Ectodermal cell (in vitro differentiated cells): ENCODE measurements around the gene RPS27L.
A peak's percentile ranks its signal among the peaks of the same experiment; 100 is the strongest.
"Not testable (repeated sequence)": the region's sequence is repeated elsewhere in the genome, so short reads cannot be mapped to it uniquely, and the experiment has no call there.

Source experiments
- H3K27ac ChIP-seq: 2 replicates; pipeline ENCODE4 v1.7.0; 2013; ENCODE audit warnings: mild to moderate bottlenecking, low read depth, low read length; ENCODE audit not compliant: insufficient read depth, poor library complexity, severe bottlenecking
- H3K27me3 ChIP-seq: 2 replicates; pipeline ENCODE4 v1.7.0; 2013; ENCODE audit warnings: mild to moderate bottlenecking, low read length; ENCODE audit not compliant: insufficient read depth, control insufficient read depth, poor library complexity, severe bottlenecking
- H3K36me3 ChIP-seq: one replicate; pipeline ENCODE4 v1.7.0; 2013; ENCODE audit warnings: low read length; ENCODE audit not compliant: control insufficient read depth, insufficient read depth
- H3K4me1 ChIP-seq: one replicate; pipeline ENCODE4 v1.7.0; 2013; ENCODE audit warnings: low read length; ENCODE audit not compliant: control insufficient read depth, insufficient read depth
- H3K4me3 ChIP-seq: 2 replicates; pipeline ENCODE4 v1.7.0; 2013; ENCODE audit warnings: low read depth, low read length, control low read depth; ENCODE audit not compliant: insufficient read depth
- H3K9me3 ChIP-seq: 2 replicates; pipeline ENCODE4 v1.7.0; 2013; ENCODE audit warnings: mild to moderate bottlenecking, low read length, moderate library complexity; ENCODE audit not compliant: control insufficient read depth
- WGBS, 2 experiments: methylation state at CpG; one replicate each; pipeline ENCODE4 v1.1.7; 2013; ENCODE audit warnings: missing lambda C conversion rate in 2 of 2; 5-methylcytosine and 5-hydroxymethylcytosine counted together

RPS27L gene

GRCh38 chr15:63121382-63122001 lies 35.8 kb downstream of the RPS27L start, which contains the start of gene LACTB:
TSS of gene LACTB (plus strand) at chr15:63121861. CDS start at chr15:63121872, 11 bp downstream.
- Histone ChIP-seq H3K27ac (no peak within 1 kb of the TSS), H3K9me3 (no peaks in the 10 kb centered on the region), H3K4me1 (no peaks in the 10 kb centered on the region), H3K4me3 (peak within 1 kb of the TSS; percentile 69), H3K27me3 (no peaks in the 10 kb centered on the region), H3K36me3 (no peaks in the 10 kb centered on the region)
- WGBS, 2 experiments = 2 to 3% methylated on average over 40 of the region's 40 CpGs

DNA sequence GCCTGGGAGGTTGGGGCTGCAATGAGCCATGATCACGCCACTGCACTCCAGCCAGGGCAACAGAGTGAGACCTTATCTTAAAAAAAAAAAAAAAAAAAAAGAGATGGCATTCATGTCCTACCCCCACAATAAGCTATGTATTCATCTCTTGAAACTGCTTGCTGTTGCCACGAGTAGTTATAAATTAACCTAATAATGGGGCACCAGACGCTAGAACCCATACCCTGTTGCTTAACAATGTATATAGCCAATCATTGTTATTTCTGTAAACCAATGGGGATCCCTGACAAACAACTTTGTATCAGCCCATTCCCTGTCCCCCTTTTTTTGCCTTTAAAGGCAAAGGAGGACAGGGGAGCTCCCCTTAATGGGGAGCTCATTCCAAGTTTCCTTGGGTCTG lies 38.4 kb downstream of the RPS27L start:
- Histone ChIP-seq H3K27ac (no peak overlapping the region), H3K4me3 (no peak overlapping the region), H3K36me3 (no peaks in the 10 kb centered on the region), H3K9me3 (no peaks in the 10 kb centered on the region), H3K4me1 (no peaks in the 10 kb centered on the region), H3K27me3 (no peaks in the 10 kb centered on the region)
- WGBS, 2 experiments = 85 to 95% methylated on average over 3 of the region's 3 CpGs

GRCh38 chr15:63114465-63114864 lies 42.8 kb downstream of the RPS27L start:
- H3K4me1 ChIP-seq = no peaks in the 10 kb centered on the region
- no peaks in the 10 kb centered on the region for H3K36me3 ChIP-seq
- H3K4me3 ChIP-seq = no peak overlapping the region
- no peaks in the 10 kb centered on the region for H3K27me3 ChIP-seq
- 90 to 91% methylated on average over 2 of the region's 2 CpGs for WGBS, 2 experiments
- no peaks in the 10 kb centered on the region for H3K9me3 ChIP-seq
- H3K27ac ChIP-seq = no peak overlapping the region

DNA sequence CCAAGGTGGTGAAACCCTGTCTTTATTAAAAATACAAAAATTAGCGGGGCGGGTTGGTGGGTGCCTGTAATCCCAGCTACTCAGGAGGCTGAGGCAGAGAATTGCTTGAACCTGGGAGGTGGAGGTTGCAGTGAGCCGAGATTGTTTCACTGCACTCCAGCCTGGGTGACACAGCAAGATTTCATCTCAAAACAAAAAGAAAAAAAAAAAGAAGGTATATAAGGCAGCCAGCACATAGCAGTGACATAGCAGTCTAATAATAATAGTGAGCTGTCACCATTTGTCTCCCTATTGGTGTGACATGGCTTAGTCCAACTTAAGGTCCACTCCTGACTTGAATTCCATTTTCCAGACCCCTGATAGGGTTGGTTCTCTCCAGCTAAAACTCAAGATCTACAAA lies 44.4 kb downstream of the RPS27L start:
- Histone ChIP-seq H3K27ac (no peak overlapping the region), H3K9me3 (no peaks in the 10 kb centered on the region), H3K36me3 (no peaks in the 10 kb centered on the region), H3K4me1 (no peaks in the 10 kb centered on the region), H3K4me3 (no peak overlapping the region), H3K27me3 (no peaks in the 10 kb centered on the region)
- WGBS, 2 experiments = 97 to 98% methylated on average over 3 of the region's 3 CpGs

- Histone ChIP-seq H3K4me1 (no peaks in the 10 kb centered on the region), H3K27me3 (no peaks in the 10 kb centered on the region), H3K9me3 (no peaks in the 10 kb centered on the region), H3K27ac (no peak overlapping the region), H3K4me3 (no peak overlapping the region), H3K36me3 (no peaks in the 10 kb centered on the region)
These were observed 45.8 kb downstream of the RPS27L start for GRCh38 chr15:63111481-63111880.

DNA sequence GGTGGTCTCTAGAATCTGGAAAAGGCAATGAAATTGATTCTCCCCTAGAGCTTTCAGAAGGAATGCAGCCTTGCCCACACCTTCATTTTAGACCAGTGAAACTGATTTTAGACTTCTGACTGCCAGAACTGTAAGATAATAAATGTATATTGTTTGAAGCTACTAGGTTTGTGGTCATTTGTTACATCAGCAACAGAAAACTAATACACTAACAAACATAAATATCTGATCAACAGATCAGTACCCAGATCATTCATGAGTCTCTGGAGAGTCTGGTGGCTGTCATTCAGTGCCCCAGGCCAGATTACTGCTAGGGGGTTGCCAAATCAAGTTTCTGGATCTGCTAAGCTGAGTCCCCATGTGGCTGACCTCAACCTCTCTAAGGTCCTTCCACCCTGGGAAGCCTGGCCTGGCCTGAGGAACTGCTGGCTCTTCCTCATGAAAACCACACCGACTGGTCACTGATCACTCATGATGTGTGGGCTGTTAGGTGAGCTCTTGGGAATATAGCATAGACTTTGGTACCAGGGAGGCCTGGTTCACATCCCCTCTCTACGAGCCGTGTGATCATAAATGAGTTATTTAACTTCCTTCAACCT lies 46.8 kb downstream of the RPS27L start:
- H3K4me1 ChIP-seq = no peaks in the 10 kb centered on the region
- no peaks in the 10 kb centered on the region for H3K27me3 ChIP-seq
- H3K4me3 ChIP-seq = no peak overlapping the region
- WGBS, 2 experiments = 94 to 100% methylated on average over 3 of the region's 3 CpGs
- no peaks in the 10 kb centered on the region for H3K36me3 ChIP-seq
- H3K9me3 ChIP-seq = no peaks in the 10 kb centered on the region
- no peak overlapping the region for H3K27ac ChIP-seq

- no peaks in the 10 kb centered on the region for H3K4me1 ChIP-seq
- no peak overlapping the region for H3K4me3 ChIP-seq
- no peak overlapping the region for H3K27ac ChIP-seq
- no peaks in the 10 kb centered on the region for H3K27me3 ChIP-seq
- H3K36me3 ChIP-seq = no peaks in the 10 kb centered on the region
- H3K9me3 ChIP-seq = no peaks in the 10 kb centered on the region
- 89 to 90% methylated on average over 2 of the region's 2 CpGs for WGBS, 2 experiments
These were observed 47.4 kb downstream of the RPS27L start for GRCh38 chr15:63109920-63110319.

DNA sequence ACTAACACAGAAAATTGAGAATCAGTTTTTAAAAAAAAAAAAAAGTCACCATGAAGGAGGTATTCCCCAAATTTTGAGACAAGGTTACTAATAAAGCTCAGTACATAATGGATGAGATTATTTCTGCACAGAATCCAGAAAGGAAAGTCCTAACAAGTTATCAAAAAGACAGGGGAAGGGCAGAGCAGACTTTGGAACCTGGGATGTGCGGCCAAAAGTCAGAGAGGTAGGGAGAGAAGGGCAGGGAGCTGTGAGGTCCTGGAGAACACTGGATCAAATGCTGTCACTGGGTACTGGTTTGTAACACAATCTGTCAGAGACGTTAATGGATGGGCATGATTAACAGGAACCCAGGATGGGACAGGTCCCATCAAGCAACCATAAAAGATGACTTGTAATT lies 47.8 kb downstream of the RPS27L start:
- H3K9me3 ChIP-seq = no peaks in the 10 kb centered on the region
- H3K36me3 ChIP-seq = no peaks in the 10 kb centered on the region
- no peaks in the 10 kb centered on the region for H3K4me1 ChIP-seq
- no peak overlapping the region for H3K4me3 ChIP-seq
- WGBS, 2 experiments = 91 to 95% methylated on average over 2 of the region's 2 CpGs
- H3K27ac ChIP-seq = no peak overlapping the region
- H3K27me3 ChIP-seq = no peaks in the 10 kb centered on the region

GRCh38 chr15:63107895-63108546 lies 49.3 kb downstream of the RPS27L start:
- no peaks in the 10 kb centered on the region for H3K36me3 ChIP-seq
- H3K4me3 ChIP-seq = no peak overlapping the region
- H3K9me3 ChIP-seq = no peaks in the 10 kb centered on the region
- H3K27me3 ChIP-seq = no peaks in the 10 kb centered on the region
- no peak overlapping the region for H3K27ac ChIP-seq
- WGBS, 2 experiments = 86 to 89% methylated on average over 9 of the region's 9 CpGs
- no peaks in the 10 kb centered on the region for H3K4me1 ChIP-seq

GRCh38 chr15:63105354-63105753 lies 51.9 kb downstream of the RPS27L start:
- not testable (repeated sequence) for H3K36me3 ChIP-seq, H3K27me3 ChIP-seq, H3K4me3 ChIP-seq, H3K27ac ChIP-seq, H3K4me1 ChIP-seq, H3K9me3 ChIP-seq
- 79% methylated on average over 8 of the region's 8 CpGs for WGBS, 2 experiments
